Measurements from ENCODE around the gene EPB41L1.

The EPB41L1 gene

DNA sequence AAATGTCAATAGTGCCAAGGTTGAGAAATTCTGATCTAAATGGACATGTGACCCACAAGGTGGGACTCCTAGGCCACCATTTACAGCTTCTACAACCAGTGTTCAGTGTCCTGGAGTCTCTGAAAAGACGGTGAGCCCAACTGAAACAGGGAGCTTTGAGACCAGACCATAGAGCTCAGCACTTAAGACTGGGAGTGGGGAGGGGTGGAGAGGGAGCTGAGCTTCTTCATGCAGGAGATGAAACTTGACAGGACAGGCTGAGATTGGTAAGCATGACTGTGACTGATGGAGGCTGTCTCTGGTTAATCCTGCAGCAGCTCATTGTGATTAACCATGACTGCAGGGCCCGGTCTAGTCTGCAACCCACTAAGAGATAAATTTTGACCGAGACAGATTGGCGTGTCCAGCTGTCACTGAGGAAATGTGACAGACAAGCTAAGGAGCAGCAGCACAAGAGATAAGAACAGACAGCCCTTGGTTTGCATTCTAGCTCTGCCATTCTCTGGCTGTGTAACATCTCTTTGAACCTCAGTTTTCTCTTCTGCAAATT is 80.3 kb downstream of the EPB41L1 start:
- no peak for DNase-seq

DNA sequence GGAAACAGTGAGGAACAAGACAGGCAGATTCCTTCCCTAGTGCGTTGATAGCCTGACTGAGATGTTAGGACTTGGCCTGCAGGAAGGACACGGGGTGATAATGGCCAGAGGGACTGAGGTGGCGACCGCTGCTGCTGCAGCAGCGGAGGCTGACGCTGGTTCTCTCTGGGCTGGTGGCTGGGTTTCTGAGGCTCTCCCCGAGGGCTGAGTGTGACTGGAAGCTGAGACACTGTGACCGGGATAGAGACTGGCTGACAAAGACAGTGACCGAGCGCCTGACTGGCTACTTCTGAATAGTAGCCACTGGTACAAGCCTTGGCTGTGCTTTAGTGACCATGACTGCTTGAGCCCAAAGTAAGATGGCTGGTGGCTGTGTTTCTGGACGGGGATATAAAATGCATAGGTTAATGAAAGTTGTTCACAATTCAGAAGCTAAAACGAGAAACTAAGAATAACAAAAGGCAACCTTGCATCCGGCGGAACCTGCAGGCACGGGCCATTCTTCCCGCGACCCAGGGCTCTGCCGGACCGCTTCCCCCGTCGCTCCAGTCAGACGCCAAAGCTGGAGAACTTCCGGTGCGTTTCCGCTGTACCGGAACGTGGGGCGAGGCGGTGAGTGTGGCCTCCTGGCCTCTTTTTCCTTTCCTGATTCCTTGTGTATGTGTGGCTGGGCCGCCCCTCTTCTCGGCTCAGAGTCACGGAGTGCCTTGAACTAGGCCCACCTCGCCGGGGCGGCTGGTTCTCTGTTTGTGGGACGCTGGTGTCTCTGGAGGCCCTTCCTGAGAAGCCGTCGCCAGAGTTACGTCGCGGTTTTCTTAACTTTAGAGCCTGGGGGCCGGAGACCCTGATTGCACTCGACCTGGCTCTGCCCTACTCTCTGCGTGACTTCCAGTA is 81.6 kb downstream of the EPB41L1 start, which contains the start of gene AAR2:
TSS of gene AAR2 (plus strand) at position 587 of the 894 bp plus-strand sequence. CDS start 3,391 bp downstream, outside the sequence.
- DNase-seq, result peak; percentile 74 to 94

DNA sequence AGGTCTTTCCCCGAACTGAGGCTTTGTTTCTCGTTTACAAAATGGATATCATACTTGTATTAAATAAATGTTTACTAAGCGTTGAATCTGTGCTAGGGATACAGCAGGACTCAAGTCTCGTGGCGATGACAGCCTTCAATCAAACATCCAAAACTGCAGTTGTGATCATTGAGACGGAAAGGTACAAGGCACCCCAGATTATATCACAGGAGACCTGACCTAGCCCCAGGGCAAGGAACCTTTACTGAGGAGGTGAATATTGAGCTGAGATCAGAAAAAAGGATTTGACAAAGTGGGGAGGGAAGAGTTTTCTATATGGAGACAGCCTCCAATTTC is 82.2 kb downstream of the EPB41L1 start:
- no peak for DNase-seq

DNA sequence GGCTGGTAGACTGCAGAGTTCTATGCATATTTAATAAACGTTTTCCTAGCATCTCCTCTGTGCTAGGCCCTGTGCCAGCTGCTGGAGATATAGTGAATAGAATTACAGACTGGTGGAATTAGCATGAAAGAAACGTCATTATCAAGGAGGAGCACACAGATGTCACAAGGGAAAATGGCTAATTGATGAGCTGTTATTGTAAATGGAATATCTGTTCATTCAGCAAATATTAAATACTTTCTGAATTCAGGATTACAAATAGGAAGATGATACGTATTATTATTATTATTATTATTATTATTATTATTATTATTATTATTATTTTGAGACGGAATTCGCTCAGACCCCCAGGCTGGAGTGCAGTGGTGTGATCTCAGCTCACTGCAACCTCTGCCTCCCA is 82.9 kb downstream of the EPB41L1 start:
- DNase-seq, result no peak

DNA sequence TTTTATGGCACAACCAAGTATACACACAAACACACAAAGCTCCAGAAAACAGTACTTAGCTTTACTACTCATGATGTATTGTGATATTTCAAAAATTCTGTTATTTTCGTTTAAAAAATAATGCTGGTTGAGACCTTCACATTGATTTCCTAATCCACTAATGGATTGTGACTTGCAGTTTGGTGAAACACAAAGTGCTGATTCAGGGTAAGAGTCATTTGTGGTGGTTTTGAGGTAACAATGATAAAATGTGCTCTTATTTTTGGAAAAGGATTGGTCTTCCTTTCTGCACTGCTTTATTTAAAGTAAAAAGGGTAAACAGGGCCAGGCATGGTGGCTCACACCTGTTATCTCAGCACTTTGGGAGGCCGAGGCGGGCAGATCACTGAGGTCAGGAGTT is 83.6 kb downstream of the EPB41L1 start:
- DNase-seq, result no peak

DNA sequence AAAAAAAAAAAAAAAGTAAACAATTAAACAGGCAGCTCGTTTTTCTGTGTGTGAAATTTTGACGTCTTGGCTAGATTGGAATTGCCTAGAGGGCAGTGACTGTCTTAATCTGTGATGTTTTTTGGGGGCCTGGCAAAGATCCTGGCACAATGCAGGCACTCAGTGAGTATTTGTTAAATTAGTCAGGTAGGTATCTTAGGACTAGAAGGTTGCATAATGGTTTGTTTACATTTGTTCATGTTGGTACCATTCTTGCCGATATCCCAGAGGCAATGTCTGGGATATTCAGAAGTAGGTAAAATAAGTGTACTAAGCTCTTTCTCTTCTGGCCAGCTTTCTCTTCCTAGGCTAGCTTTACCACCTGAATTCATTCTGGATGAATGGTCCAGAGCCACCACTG is 84.2 kb downstream of the EPB41L1 start:
- DNase-seq, result no peak

DNA sequence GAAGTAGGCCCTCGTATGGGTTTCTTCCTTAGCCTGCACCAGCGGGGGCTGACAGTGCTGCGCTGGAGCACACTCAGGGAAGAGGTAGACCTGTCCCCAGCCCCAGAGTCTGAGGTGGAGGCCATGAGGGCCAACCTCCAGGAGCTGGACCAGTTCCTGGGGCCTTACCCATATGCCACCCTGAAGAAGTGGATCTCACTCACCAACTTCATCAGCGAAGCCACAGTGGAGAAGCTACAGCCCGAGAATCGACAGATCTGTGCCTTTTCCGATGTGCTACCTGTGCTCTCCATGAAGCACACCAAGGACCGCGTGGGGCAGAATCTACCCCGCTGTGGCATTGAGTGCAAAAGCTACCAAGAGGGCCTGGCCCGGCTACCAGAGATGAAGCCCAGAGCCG is 85.5 kb downstream of the EPB41L1 start:
- DNase-seq, result no peak

DNA sequence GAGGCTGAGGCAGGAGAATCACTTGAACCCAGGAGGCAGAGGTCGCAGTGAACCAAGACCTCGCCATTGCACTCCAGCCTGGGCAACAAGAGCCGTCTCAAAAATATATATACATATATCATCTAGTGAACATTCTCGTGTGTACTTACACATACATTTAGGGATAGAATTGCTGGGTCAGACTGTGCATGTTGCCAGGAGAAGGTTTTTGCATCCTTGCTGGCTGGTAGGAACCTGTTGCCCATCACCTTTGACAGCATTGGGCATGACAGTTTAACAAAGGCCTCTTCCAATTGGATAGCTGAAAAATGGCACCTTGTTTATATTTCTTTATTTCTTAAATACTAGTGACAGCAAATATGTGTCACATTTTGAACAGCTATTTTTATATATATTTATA is 87.1 kb downstream of the EPB41L1 start:
- no peak for DNase-seq

DNA sequence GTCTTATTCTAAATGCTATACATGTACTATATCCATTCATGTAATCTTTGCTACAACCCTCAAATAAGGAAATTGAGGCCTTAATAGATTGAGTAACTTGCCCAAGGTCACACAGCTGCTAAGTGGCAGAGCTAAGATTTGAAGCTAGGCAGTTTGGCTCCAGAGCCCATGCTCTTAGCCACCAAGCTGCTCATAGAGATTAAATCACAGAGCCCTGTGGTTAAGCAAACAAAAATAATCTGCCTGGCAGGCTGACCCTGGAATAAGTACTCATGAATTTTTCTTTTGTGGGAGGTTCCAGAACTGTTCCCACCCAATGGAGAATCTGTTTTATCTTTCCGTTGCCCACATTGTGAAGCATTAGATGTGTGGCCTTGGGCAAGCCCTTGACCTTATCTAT is 89.2 kb downstream of the EPB41L1 start:
- no peak for DNase-seq

DNA sequence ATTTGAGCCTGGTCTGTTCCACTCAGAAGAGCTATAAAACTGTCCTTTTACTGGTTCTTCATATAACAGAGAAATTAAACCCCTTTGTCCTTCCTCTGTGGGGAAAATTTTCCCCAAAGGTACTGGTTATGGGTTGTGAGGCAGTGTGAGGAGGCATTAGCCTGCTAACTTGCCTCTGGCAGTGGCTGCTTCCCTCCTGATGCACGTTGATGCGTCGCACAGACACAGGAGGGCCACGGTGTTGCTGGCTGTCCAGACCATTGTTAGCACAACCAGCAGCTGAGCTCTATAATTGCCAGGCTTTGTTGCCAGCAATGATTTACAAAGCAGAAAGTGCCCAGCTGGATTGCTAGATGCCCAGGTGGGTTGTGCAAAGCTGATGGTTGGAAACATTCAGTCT is 91.9 kb downstream of the EPB41L1 start:
- no peak for DNase-seq

DNA sequence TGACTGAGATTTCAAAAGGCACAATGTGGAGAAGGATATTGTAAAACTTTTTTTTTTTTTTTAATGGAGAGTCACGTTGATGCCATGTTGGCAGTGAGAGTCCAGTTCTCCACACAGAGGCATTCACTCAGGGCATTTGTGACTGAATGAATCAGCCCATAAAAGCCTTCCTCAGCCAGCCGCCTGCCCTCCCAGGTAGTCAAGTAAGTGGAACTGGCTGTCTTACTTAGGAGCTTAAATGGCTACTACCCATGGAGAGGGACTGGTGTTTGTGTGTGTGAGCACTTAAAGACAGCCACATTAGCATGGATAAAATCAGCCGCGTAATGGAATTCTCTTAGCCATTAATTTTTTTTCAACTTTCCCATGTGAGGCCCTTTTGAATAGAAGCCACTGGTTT is 94.3 kb downstream of the EPB41L1 start:
- DNase-seq, result no peak

DNA sequence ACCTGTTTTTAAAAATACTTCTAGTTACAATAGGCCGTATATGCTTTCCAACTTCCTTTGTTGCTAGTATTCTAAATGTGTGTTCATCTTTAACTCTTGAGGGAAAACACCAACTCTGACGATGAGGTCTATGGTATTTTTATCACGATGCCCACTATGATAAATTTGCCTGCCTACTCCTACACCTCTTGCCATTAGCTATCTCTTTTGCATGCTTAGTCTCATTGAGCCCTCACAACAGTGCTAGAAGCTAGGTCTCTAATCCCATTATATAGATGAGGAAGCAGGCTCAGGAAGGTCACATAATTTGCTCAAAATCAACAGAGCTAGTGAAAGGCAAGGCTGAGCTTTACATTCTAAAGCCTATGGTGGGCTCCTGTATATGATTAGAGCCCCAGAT is 94.9 kb downstream of the EPB41L1 start:
- DNase-seq, result no peak

DNA sequence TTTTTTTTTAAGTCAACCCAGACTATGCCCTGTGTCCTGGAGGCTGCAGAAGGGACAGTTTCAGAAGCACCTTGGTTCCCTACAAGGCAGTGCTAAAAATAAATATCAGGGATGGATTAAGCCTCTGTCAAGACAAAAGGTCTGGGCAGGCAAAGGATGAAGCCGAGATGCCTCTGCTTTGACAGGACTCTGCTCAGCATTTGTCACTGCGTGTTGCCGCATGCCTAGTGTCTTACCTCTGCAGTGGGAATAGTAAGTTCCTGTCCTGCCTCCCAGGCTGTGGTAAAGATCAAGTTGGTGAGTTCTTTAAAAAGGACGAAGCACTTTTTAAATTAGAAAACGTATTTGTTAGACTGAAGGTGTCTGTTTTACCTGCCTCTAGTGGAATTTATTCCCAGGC is 96.9 kb downstream of the EPB41L1 start:
- DNase-seq, result no peak

DNA sequence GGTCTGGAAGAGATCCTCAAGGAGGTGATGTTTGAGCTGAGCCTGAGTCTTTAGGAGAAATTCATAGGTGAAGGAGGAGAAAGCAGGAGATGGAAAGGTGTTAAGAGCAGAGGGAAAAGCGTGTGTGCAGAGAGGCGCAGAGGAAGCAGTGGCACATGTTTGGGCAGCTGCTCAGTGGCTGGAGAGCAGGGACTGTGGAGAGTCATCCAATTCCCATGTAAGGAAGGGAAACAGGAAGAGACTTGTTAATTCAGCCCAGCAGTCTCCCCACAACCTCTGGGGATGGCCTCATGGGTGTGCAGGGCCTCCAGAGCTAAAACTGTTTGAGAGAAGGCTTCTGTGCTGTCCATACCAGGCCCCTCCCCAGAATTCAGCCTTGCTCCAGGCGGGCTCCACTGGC is 98.0 kb downstream of the EPB41L1 start:
- DNase-seq, result no peak

DNA sequence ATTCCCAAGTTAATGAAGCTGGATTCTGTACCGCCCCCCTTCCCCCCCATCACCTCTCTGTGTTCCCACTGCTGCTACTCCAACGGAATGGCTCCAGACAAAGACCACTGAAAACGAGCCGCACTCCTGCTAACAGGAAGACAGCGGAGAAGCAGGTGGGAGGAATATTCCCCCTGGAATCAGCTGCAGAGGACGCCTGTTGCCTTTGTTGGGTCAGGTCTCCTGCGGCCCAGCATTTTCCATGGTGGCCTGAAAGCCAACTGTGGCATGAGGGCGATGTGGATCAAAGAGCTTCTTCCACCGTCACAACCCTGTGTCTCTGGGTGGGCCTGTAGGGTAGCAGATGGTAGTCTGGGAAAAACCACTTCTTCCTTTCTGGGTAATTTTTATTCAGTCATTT is 98.5 kb downstream of the EPB41L1 start:
- DNase-seq, result no peak

DNA sequence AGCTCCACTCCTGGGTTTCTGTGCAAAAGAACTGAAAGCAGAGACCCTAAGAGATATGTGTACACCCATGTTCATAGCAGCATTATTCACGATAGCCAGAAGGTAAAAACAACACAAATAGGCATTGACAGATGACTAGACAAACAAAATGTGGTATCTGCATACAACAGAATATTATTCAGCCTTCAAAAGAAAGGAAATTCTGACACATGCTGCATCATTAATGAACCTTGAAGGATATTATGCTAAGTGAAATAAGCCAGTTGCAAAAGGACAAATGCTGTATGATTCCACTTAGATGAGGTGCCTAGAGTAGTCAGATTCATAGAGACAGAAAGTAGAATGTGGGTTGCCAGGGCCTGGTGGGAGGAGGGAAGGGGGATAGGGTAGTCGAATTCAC is 99.5 kb downstream of the EPB41L1 start:
- no peak for DNase-seq

DNA sequence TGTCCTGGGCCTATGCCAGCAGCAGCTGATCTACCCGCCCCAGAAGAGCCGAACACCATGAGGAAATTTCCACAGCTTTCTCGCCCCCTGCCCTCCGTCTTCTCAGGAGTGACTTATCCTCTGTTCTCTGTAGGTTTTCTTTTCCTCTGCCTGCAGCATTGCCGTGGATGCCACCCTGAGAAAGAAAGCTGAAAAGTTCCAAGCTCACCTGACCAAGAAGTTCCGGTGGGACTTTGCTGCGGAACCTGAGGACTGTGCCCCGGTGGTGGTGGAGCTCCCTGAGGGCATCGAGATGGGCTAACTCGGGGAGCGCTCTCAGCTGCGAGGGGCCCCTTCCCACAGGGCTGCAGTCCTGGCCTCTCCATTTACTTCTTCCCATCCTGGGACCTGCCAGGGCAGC is 100.9 kb downstream of the EPB41L1 start:
- no peak for DNase-seq

DNA sequence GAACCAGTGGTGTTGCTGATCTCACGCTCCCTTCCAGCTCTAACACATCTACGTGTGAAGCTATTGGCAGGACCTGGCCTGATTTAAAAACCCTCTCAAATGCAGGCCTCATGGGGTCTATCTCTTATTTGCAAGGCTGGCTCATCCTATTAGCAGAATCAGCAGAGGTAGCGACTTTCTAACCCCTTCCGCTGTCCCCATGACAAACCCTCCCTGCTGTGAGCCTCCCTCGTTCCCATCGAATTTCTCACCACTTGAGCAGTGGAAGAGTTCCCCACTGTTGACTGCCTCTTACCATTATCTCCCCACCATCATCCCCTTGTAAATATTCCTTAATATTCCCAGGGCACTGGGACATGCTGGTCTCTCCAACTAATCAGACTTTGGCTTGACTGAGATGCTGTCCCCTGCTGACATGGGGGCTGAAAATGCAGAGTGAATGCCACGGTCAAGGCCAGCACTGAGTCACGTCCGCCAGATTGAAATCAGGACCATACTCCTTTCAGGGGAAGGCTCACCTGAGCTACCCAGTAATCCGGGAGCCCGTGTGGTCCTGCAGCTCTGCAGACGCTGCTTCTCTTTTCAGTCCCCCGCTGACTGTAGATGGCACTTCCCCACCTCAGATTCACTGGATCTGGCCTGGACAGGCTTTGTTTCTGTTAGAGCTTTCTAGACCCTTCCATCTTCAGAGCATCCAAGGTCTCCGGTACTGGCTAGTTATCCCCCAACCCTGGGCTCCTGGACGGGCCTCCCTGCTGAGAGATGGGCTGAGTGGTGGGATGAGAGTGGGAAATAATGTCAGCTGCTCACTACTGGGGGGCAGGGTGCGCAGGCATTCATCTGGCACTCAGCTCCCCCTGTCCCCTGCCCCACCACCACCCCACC is 104.9 kb downstream of the EPB41L1 start:
- DNase-seq, result no peak

DNA sequence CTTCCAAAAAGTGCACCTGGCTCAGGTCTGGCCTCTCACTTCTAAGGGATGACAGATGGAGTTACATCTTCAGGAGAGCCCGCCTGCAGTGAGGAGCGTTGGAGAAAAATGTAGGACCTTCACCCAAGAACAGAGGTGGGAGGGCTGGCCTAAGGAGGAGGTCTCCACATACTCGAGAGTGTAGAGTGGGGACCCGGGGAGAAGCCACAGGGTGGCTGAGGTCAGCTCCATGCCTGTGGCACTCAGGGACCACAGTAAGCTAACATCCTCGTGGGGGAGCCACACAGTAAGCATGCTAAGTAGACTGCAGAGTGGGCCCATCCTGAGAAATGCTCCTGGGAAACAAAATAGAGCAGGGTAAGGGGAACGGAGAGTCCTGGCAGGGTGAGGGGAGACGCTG is 105.8 kb downstream of the EPB41L1 start:
- DNase-seq, result no peak

DNA sequence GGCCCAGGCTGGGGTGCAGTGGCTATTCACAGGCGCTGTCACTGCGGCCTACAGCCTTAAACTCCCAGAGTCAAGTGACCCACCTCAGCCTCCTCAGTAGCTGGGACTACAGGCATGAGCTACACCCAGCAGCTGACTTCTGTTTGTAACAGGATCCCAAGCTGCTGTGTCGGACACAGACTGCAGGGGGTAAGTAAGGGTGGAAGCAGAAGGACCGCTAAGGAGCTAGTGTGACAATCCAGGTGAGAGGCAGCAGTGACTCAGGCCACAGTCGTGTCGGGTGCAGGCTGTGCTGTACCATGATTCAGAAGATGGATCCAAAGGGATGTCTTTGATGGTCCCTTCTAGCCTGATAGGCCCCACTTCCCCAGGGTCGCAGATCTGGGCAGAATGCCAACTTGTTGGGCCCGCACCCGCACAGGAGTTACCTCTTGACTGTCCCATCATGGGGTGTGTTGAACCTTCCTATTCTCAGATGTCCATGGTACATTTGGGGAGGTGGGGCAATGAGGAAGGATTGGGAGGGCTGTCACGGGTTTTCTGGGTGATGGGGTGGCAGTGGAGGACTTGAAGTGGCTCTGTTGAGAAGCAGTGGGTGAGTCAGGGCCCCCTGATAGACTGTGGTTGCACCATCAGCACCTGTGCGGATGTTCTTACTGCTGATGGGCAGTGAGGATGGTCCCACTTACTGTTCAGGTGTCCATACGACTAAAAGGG is 107.0 kb downstream of the EPB41L1 start:
- no peak for DNase-seq

DNA sequence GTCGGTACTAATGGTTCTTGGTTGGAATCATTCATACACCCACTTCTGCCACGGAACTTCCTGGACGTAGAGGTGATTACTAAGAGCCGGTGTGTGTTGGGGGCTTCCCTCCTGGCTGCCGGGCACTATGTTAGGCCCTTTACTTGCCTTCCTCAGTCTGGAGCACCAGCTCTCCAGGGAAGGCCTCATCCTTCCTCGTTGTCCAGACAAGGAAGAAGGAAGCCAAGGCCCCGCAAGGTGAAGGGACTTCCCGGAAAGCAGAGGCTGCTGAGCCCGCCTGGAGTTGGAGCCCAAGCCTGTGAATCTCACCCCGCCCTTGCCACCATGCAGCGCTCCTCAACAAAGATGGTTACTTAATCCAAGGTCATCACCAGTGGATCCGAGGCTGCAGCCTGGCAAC is 107.9 kb downstream of the EPB41L1 start:
- no peak for DNase-seq

DNA sequence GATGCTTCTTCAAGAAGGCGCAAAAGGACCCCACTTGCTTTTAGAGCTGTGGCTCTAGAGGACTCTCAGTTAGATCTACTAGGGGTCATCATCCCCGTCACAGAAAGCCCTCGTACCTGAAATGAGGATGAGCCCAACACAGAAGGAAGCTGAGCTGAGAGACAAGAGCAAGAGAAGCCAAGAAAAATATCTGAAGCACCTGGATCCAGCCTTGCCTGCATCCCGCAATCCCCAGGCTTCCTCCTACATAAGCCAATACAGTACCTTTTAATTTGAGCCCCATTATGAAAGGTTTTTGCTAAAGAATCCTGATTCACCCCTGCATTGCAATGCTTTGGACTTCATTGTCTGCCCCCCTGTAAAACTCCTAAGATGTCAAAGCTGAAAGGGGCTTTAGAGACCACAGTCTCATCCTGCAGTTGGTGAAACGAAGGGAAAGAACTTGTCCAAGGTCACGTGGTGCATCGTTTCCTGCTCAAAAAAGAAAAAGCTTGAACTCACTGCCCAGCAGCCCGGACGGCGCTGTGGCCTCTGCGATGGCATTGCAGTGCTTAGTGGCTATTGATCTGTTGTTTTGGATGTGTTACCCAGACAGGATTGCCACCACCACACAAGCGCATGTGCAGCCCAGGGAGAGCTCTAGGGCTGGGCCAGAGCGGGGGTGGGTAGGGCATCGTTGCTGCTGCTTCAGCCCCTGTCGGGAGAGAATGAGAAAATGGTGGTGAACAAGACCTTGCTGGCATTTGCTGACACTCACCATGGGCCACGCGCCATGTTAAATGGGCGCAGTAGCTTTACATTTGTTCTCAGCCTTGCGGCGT is 110.1 kb downstream of the EPB41L1 start:
- no peak for DNase-seq

Data from SW 1271 (cell line).